HepG2 (cell line): Measurements from ENCODE around the gene RNU1-2. TPM values are rescaled to one million over a fixed set of nuclear protein-coding genes. Genes with fewer than 3 reads are reported as not detected.
"Not testable (repeated sequence)": the region's sequence is repeated elsewhere in the genome, so short reads cannot be mapped to it uniquely, and the experiment has no call there.

ENCODE experiments used
- ATAC-seq: fragments of 200-7000 bp; cut with Tn5 transposase; 3 replicates; pipeline ENCODE4 v1.9.1; 2020; ENCODE audit warnings: mild to moderate bottlenecking, moderate library complexity
- BruUV-seq: library from RNA; stranded (reverse); fragments of 400-500 nt; replicated peaks from 2 replicates; lab custom pipeline; 2021; lab: Mats Ljungman, UMichigan
- CTCF ChIA-PET: fragments of 300-600 bp; formaldehyde crosslinking; extraction: SDS; loops from one replicate; lab custom pipeline; 2021; ENCODE audit warnings: low total read pairs, inconsistent platforms, low intra/inter-chr PET ratio; lab: Yijun Ruan, JAX
- POLR2A ChIA-PET: fragments of 350-600 bp; sonication (Branson Sonifier 250); formaldehyde crosslinking; loops from one replicate; lab custom pipeline; 2020; ENCODE audit warnings: antibody characterized with exemption, inconsistent platforms; lab: Yijun Ruan, JAX
- DNase-seq: peaks from one replicate; pipeline ENCODE4 v3.0.0-alpha.2; 2015; ENCODE audit warnings: low spot score
- FAIRE-seq: peaks from 3 replicates; lab custom pipeline; 2011; peaks lifted over from hg19 to GRCh38; lab: Jason Lieb, UNC
- H2AFZ ChIP-seq: one replicate; pipeline ENCODE4 v1.6.1; 2011; ENCODE audit warnings: low read length, inconsistent platforms
- H3K27ac ChIP-seq: fragments of 300-600 bp; 3 replicates; pipeline ENCODE4 v1.8.0; 2011; ENCODE audit warnings: mixed run types, mild to moderate bottlenecking, mixed read lengths, low read length, inconsistent platforms; ENCODE audit not compliant: insufficient read depth; ENCODE audit errors: extremely low read length
- H3K27me3 ChIP-seq, 2 experiments: fragments of 200-600 bp in 1 of 2; 2 replicates in 1 of 2; 3 replicates in 1 of 2; pipeline versions ENCODE4 v1.6.0 to v1.8.0; 2011; ENCODE audit warnings: low read length in 2 of 2, mild to moderate bottlenecking in 2 of 2, moderate library complexity in 2 of 2, inconsistent platforms in 1 of 2; ENCODE audit not compliant: insufficient read depth in 2 of 2, control insufficient read depth in 1 of 2
- H3K36me3 ChIP-seq, 2 experiments: fragments of 200-600 bp in 1 of 2; replicated peaks in 1 of 2; 2 replicates in 1 of 2; 3 replicates in 1 of 2; pipeline versions ENCODE4 v1.5.1 to v1.8.0; 2011; ENCODE audit warnings: low read length in 2 of 2, inconsistent platforms in 1 of 2; ENCODE audit not compliant: insufficient read depth in 2 of 2, control insufficient read depth in 1 of 2
- H3K4me1 ChIP-seq: 2 replicates; pipeline ENCODE4 v1.5.1; 2012; ENCODE audit warnings: low read length, inconsistent platforms; ENCODE audit not compliant: insufficient read depth
- H3K4me2 ChIP-seq: 2 replicates; pipeline ENCODE4 v1.6.0; 2011; ENCODE audit warnings: low read depth, low read length, inconsistent platforms
- H3K4me3 ChIP-seq, 3 experiments: fragments of 200-600 bp in 1 of 3; sonication (generic), shearing (Covaris generic) in 1 of 3; replicated peaks in 1 of 3; 2 replicates each; pipeline ENCODE4 v1.5.1; 2011 to 2016; ENCODE audit warnings: low read length in 3 of 3, inconsistent platforms in 2 of 3, low read depth in 2 of 3, mild to moderate bottlenecking in 2 of 3, control low read depth in 1 of 3, mixed read lengths in 1 of 3; ENCODE audit not compliant: insufficient read depth in 1 of 3
- H3K79me2 ChIP-seq: one replicate; pipeline ENCODE4 v1.6.1; 2011; ENCODE audit warnings: low read length, inconsistent platforms; ENCODE audit not compliant: insufficient read depth
- H3K9ac ChIP-seq: 2 replicates; pipeline ENCODE4 v1.6.0; 2011; ENCODE audit warnings: mild to moderate bottlenecking, low read depth, low read length, inconsistent platforms; ENCODE audit not compliant: insufficient read depth
- H3K9me3 ChIP-seq: 2 replicates; pipeline ENCODE4 v1.5.1; 2012; ENCODE audit warnings: mild to moderate bottlenecking, low read length
- H4K20me1 ChIP-seq: 2 replicates; pipeline ENCODE4 v1.6.0; 2011; ENCODE audit warnings: inconsistent platforms, mild to moderate bottlenecking, low read length, moderate library complexity; ENCODE audit not compliant: insufficient read depth
- HNF1A ChIP-seq, 2 experiments: sonication (generic) in 1 of 2; formaldehyde crosslinking in 1 of 2; IDR thresholded peaks; 2 replicates each; pipeline versions ENCODE4 v1.4.0 to v1.6.1; 2016 to 2020; ENCODE audit warnings: borderline replicate concordance in 1 of 2, low read depth in 1 of 2, mild to moderate bottlenecking in 1 of 2, missing genetic modification reagents in 1 of 2
- ZMYM3 ChIP-seq: sonication (generic); formaldehyde crosslinking; IDR thresholded peaks from 2 replicates; pipeline ENCODE4 v1.5.1; 2020; ENCODE audit warnings: mild to moderate bottlenecking, missing genetic modification reagents
- ZNF263 ChIP-seq: sonication (generic); formaldehyde crosslinking; IDR thresholded peaks from 2 replicates; pipeline ENCODE4 v1.4.0; 2020; ENCODE audit warnings: missing genetic modification reagents
- ZNF460 ChIP-seq: sonication (generic); formaldehyde crosslinking; IDR thresholded peaks from 2 replicates; pipeline ENCODE4 v1.5.1; 2020; ENCODE audit warnings: missing genetic modification reagents, mild to moderate bottlenecking, borderline replicate concordance
- WGBS: methylation state at CpG from one replicate; pipeline ENCODE4 v1.1.6; 2017; ENCODE audit warnings: low lambda C conversion rate; 5-methylcytosine and 5-hydroxymethylcytosine counted together
- in situ Hi-C: cut with HindIII; loops from 2 replicates; pipeline ENCODE4 v1.10.0; 2017; ENCODE audit warnings: low pct_unique_long_range_greater_than_20kb; ENCODE audit not compliant: extremely low pct_ligation_motif_present
- intact Hi-C: fragments of 100-400 bp; cut with micrococcal nuclease; formaldehyde crosslinking; loops from one replicate; pipeline ENCODE4 v1.10.0; 2022; ENCODE audit not compliant: unreplicated experiment
- polyA plus RNA-seq, 8 experiments: library from polyadenylated mRNA; depleted of rRNA in 3 of 8; stranded (reverse) in 7 of 8; unstranded in 1 of 8; fragments of >200 nt; fragmentation: Illumina TruSeq in 4 of 8; extraction: Trizol in 4 of 8; gene quantifications; 2 replicates each; pipeline versions ENCODE4 v1.2.1 to v1.2.3, GENCODE V29; 2011 to 2016; ENCODE audit warnings: low read depth in 4 of 8, missing spikeins in 1 of 8, mixed read lengths in 1 of 8; ENCODE audit not compliant: insufficient read depth in 1 of 8
- total RNA-seq, 5 experiments: library from RNA; depleted of rRNA; stranded (reverse); fragments of >200 nt; fragmentation: Illumina TruSeq; extraction: Trizol; gene quantifications; 2 replicates each; pipeline ENCODE4 v1.2.3, GENCODE V29; 2016; ENCODE audit warnings: low read depth in 1 of 5
- TF ChIP-seq, protein P1 (sequence below): sonication (generic); formaldehyde crosslinking; IDR thresholded peaks from 2 replicates; pipeline ENCODE4 v1.4.0; 2020; ENCODE audit warnings: mild to moderate bottlenecking, missing genetic modification reagents
- TF ChIP-seq, protein P2 (sequence below): sonication (generic); formaldehyde crosslinking; IDR thresholded peaks from 2 replicates; pipeline ENCODE4 v1.5.0; 2020; ENCODE audit warnings: mild to moderate bottlenecking, missing genetic modification reagents
- TF ChIP-seq, protein P3 (sequence below): sonication (generic); formaldehyde crosslinking; IDR thresholded peaks from 2 replicates; pipeline ENCODE4 v1.4.0; 2020; ENCODE audit warnings: mild to moderate bottlenecking, missing genetic modification reagents, borderline replicate concordance

Gene RNU1-2
- total and polyA plus RNA-seq, 2 of the 13 experiments (the other 11 are each of a cell fraction or from before 2014, with no cell fraction given) = under 0.01 to 11,018 TPM

DNA sequence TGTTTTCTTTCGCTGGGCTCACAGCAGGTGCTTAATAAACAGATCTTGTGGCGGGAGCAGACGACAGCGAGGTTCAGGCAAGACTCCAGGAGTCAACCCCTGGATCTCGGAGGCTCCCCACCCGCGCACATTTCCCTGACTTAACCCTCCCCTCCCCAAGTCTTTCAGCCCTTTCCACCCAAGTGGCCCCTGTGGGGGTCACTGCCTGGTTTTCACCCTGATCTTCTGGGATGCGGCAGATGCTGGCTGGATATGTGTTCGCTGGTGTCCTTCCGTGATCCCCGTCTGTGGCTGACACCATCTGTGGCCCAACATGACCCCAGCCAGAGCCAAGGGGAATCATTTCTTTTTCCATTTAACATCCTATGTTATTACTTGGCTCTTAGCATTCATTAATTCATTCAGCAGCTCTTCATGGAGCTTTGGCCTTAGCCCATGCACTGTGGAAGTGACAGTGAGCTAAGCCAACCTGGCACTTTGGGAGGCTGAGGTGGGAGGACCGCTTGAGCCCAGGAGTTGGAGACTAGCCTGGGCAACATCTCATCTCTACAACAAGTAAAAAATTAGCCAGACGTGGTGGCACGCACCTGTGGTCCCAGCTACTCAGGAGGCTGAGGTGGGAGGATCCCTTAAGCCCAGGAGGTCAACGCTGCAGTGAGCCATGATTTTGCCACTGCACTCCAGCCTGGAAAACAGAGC, 19.3 kb downstream of the RNU1-2 start:
- BruUV-seq = TSS peak; percentile 71
- Histone ChIP-seq H3K4me1 (peaks cover 39% of the 10 kb centered on the region), H3K4me2 (peak overlapping the region; percentile 93), H3K9ac (peak overlapping the region; percentile 79; the same call in 1 of the 2 replicates), H3K4me3 (peak overlapping the region; percentile 59 to 84 (median 80); a peak in 4 of 6 replicates)
- H3K79me2 ChIP-seq; FAIRE-seq; H3K27me3 ChIP-seq; H2AFZ ChIP-seq; H4K20me1 ChIP-seq; CTCF ChIA-PET; in situ Hi-C loops; ATAC-seq; H3K9me3 ChIP-seq; DNase-seq; H3K27ac ChIP-seq; intact Hi-C loops; H3K36me3 ChIP-seq; TF ChIP-seq HNF1A (IDR thresholded peaks at IDR 0.05; ENCODE audit: low read depth): not testable (repeated sequence)
- TF ChIP-seq ZNF263 (CRISPR knock-in tag) (peak; percentile 54), ZNF460 (CRISPR knock-in tag) (0 out of 2 replicates have a peak, but pooled peaks have one; percentile 29), HNF1A (CRISPR knock-in tag; IDR thresholded peaks at IDR 0.05; ENCODE audit: borderline replicate concordance) (peak; percentile 30; the same call in 1 of the 2 replicates), ZMYM3 (CRISPR knock-in tag) (peak; percentile 51; the same call in 1 of the 2 replicates)
- TF ChIP-seq, protein P1, sequence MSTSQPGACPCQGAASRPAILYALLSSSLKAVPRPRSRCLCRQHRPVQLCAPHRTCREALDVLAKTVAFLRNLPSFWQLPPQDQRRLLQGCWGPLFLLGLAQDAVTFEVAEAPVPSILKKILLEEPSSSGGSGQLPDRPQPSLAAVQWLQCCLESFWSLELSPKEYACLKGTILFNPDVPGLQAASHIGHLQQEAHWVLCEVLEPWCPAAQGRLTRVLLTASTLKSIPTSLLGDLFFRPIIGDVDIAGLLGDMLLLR (CRISPR knock-in tag) = 0 out of 2 replicates have a peak, but pooled peaks have one; percentile 28
- TF ChIP-seq, protein P2, sequence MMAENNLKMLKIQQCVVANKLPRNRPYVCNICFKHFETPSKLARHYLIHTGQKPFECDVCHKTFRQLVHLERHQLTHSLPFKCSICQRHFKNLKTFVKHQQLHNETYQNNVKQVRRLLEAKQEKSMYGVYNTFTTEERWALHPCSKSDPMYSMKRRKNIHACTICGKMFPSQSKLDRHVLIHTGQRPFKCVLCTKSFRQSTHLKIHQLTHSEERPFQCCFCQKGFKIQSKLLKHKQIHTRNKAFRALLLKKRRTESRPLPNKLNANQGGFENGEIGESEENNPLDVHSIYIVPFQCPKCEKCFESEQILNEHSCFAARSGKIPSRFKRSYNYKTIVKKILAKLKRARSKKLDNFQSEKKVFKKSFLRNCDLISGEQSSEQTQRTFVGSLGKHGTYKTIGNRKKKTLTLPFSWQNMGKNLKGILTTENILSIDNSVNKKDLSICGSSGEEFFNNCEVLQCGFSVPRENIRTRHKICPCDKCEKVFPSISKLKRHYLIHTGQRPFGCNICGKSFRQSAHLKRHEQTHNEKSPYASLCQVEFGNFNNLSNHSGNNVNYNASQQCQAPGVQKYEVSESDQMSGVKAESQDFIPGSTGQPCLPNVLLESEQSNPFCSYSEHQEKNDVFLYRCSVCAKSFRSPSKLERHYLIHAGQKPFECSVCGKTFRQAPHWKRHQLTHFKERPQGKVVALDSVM (CRISPR knock-in tag) = peak; percentile 91
- TF ChIP-seq, protein P3, sequence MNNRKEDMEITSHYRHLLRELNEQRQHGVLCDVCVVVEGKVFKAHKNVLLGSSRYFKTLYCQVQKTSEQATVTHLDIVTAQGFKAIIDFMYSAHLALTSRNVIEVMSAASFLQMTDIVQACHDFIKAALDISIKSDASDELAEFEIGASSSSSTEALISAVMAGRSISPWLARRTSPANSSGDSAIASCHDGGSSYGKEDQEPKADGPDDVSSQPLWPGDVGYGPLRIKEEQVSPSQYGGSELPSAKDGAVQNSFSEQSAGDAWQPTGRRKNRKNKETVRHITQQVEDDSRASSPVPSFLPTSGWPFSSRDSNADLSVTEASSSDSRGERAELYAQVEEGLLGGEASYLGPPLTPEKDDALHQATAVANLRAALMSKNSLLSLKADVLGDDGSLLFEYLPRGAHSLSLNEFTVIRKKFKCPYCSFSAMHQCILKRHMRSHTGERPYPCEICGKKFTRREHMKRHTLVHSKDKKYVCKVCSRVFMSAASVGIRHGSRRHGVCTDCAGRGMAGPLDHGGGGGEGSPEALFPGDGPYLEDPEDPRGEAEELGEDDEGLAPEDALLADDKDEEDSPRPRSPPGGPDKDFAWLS (CRISPR knock-in tag) = 0 out of 2 replicates have a peak, but pooled peaks have one; percentile 57
- WGBS = 22% methylated on average over 10 of the region's 15 CpGs
- POLR2A ChIA-PET = interaction anchor here (1.6 kb wide), 1 partner anchor 10 kb away, joined by 3 read pairs; no protein-coding TSS in a partner anchor
